Loucy (cell line): ENCODE measurements around the gene NR2F2.

Source experiments
- H2AFZ ChIP-seq: fragments of 200-600 bp; sonication (generic); 2 replicates; pipeline ENCODE4 v1.6.0; 2016; ENCODE audit warnings: antibody characterized with exemption, mild to moderate bottlenecking, low read length, moderate library complexity
- H3F3A ChIP-seq: fragments of 200-600 bp; 2 replicates; pipeline ENCODE4 v1.6.0; 2016; ENCODE audit warnings: antibody characterized with exemption, low read depth, mild to moderate bottlenecking
- H3K27me3 ChIP-seq: fragments of 200-600 bp; sonication (generic); 2 replicates; pipeline ENCODE4 v1.6.1; 2014; ENCODE audit warnings: low read length, mild to moderate bottlenecking; ENCODE audit not compliant: insufficient read depth, poor library complexity, severe bottlenecking
- H3K36me3 ChIP-seq: fragments of 200-600 bp; sonication (generic); 2 replicates; pipeline ENCODE4 v1.6.1; 2016; ENCODE audit warnings: low read length; ENCODE audit not compliant: insufficient read depth
- H3K4me1 ChIP-seq: fragments of 200-600 bp; sonication (generic); 2 replicates; pipeline ENCODE4 v1.5.1; 2014; ENCODE audit warnings: low read length, mild to moderate bottlenecking; ENCODE audit not compliant: insufficient read depth, poor library complexity, severe bottlenecking
- H3K4me2 ChIP-seq: fragments of 200-600 bp; sonication (generic); 2 replicates; pipeline ENCODE4 v1.6.0; 2014; ENCODE audit warnings: antibody characterized with exemption, low read length, low read depth, mild to moderate bottlenecking; ENCODE audit not compliant: poor library complexity, severe bottlenecking
- H3K4me3 ChIP-seq: fragments of 200-600 bp; sonication (generic); 2 replicates; pipeline ENCODE4 v1.5.1; 2014; ENCODE audit warnings: low read length, mild to moderate bottlenecking, mixed read lengths; ENCODE audit not compliant: poor library complexity, severe bottlenecking
- H3K79me2 ChIP-seq: fragments of 200-600 bp; sonication (generic); 2 replicates; pipeline ENCODE4 v1.6.1; 2014; ENCODE audit warnings: low read length; ENCODE audit not compliant: insufficient read depth
- H3K9ac ChIP-seq: fragments of 200-600 bp; sonication (generic); 2 replicates; pipeline ENCODE4 v1.6.0; 2014; ENCODE audit warnings: mild to moderate bottlenecking, low read depth, low read length, moderate library complexity; ENCODE audit not compliant: poor library complexity, severe bottlenecking
- H3K9me2 ChIP-seq: fragments of 200-600 bp; sonication (generic); replicated peaks from 2 replicates; pipeline ENCODE4 v1.6.1; 2016; ENCODE audit warnings: low read depth, low read length, mixed read lengths
- H3K9me3 ChIP-seq: fragments of 200-600 bp; sonication (generic); 2 replicates; pipeline ENCODE4 v1.6.1; 2014; ENCODE audit warnings: mild to moderate bottlenecking, antibody characterized with exemption, low read length, low read depth; ENCODE audit not compliant: insufficient read depth
- H4K20me1 ChIP-seq: fragments of 200-600 bp; sonication (generic); 2 replicates; pipeline ENCODE4 v1.6.0; 2014; ENCODE audit warnings: antibody characterized with exemption, low read length, mild to moderate bottlenecking; ENCODE audit not compliant: insufficient read depth, poor library complexity, severe bottlenecking
- CTCF ChIP-seq: fragments of 200-600 bp; sonication (generic); conservative IDR thresholded peaks from 2 replicates; pipeline ENCODE4 v1.5.1; 2014; ENCODE audit warnings: mild to moderate bottlenecking, antibody characterized with exemption, low read length
- EZH2phosphoT487 ChIP-seq: fragments of 200-600 bp; IDR thresholded peaks from 2 replicates; pipeline ENCODE4 v1.6.1; 2018; ENCODE audit warnings: antibody characterized with exemption, mild to moderate bottlenecking, moderate library complexity, borderline replicate concordance

The NR2F2 gene

GRCh38 chr15:96344060-96344705 is 13.7 kb downstream of the NR2F2 start:
- H2AFZ ChIP-seq = no peak overlapping the region
- H3K9ac ChIP-seq = no peak overlapping the region
- H3K36me3 ChIP-seq = no peaks in the 10 kb centered on the region
- no peak overlapping the region for H3K4me3 ChIP-seq
- no peaks in the 10 kb centered on the region for H3K27me3 ChIP-seq
- no peaks in the 10 kb centered on the region for H3K9me3 ChIP-seq
- H3K79me2 ChIP-seq = no peaks in the 10 kb centered on the region
- no peaks in the 10 kb centered on the region for H3K9me2 ChIP-seq
- TF ChIP-seq EZH2phosphoT487 (no peak), CTCF (no peak)
- no peaks in the 10 kb centered on the region for H4K20me1 ChIP-seq
- H3K4me2 ChIP-seq = no peak overlapping the region
- no peaks in the 10 kb centered on the region for H3F3A ChIP-seq
- H3K4me1 ChIP-seq = peaks cover 3% of the 10 kb centered on the region

GRCh38 chr15:96344706-96345559 is 14.4 kb downstream of the NR2F2 start:
- no peak overlapping the region for H3K9ac ChIP-seq
- TF ChIP-seq EZH2phosphoT487 = no peak
- no peak for TF ChIP-seq CTCF
- no peaks in the 10 kb centered on the region for H3K9me3 ChIP-seq
- H3K27me3 ChIP-seq = no peaks in the 10 kb centered on the region
- no peaks in the 10 kb centered on the region for H3K9me2 ChIP-seq
- H3K36me3 ChIP-seq = no peaks in the 10 kb centered on the region
- H3K4me3 ChIP-seq = no peak overlapping the region
- H3K4me1 ChIP-seq = no peaks in the 10 kb centered on the region
- no peak overlapping the region for H3K4me2 ChIP-seq
- no peaks in the 10 kb centered on the region for H4K20me1 ChIP-seq
- H3F3A ChIP-seq = no peaks in the 10 kb centered on the region
- H3K79me2 ChIP-seq = no peaks in the 10 kb centered on the region
- no peak overlapping the region for H2AFZ ChIP-seq

- H3K9me3 ChIP-seq = no peaks in the 10 kb centered on the region
- no peaks in the 10 kb centered on the region for H3K79me2 ChIP-seq
- no peaks in the 10 kb centered on the region for H3K9me2 ChIP-seq
- H3K27me3 ChIP-seq = no peaks in the 10 kb centered on the region
- H3K9ac ChIP-seq = no peak overlapping the region
- H4K20me1 ChIP-seq = no peaks in the 10 kb centered on the region
- H3K4me3 ChIP-seq = no peak overlapping the region
- no peak overlapping the region for H2AFZ ChIP-seq
- no peaks in the 10 kb centered on the region for H3F3A ChIP-seq
- no peaks in the 10 kb centered on the region for H3K4me1 ChIP-seq
- H3K36me3 ChIP-seq = no peaks in the 10 kb centered on the region
- no peak for TF ChIP-seq EZH2phosphoT487
- TF ChIP-seq CTCF = peak; percentile 62
- H3K4me2 ChIP-seq = no peak overlapping the region
Observed at GRCh38 chr15:96345560-96346399, 15.3 kb downstream of the NR2F2 start.
